ENCODE data around the gene PRKAA2.

Gene PRKAA2

GRCh38 chr1:56713112-56713511 lies 68.0 kb downstream of the PRKAA2 start:
- no peak for DNase-seq (ENCODE audit: low spot score)

DNA sequence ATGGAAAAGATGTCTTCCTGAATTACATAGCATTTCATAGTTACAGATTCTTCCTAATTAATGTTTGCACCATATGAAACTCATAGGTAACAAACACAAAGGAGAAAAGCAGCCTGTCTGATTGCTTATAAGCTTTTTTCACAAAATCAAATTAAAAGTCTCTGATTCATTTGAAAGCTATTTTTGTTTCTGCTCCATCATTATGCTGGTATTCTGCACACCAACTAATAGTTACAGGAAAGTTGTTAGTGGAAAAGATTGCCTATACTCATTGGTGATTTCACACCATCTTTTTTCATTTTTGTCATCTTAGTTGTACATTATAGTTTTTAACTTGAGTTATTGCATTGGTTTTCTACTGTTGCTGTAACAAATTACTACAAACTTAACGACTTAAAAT lies 70.0 kb downstream of the PRKAA2 start:
- DNase-seq (ENCODE audit: low spot score) = no peak

DNA sequence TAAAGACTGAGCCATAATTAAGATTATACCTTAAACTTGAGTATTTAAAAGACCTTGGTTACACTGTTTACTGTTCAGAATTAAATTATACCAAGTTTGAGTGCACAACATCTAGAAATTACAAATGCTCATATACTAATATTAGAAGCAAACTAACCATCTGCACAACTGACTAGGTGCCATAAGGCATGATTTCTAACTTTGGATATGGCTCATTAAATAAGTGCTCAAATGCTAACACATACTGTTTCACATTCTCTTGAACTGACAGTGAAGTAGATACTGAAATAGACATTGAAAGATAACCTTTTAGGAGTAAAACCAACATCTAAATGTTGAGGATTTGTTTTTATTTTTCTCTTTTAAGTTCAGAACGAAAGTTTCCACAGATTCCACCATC lies 74.1 kb downstream of the PRKAA2 start:
- DNase-seq (ENCODE audit: low spot score) = no peak

- no peak for DNase-seq (ENCODE audit: low spot score)
Measured at GRCh38 chr1:56726706-56727105, 81.6 kb downstream of the PRKAA2 start.

GRCh38 chr1:56728964-56729363 lies 83.8 kb downstream of the PRKAA2 start:
- no peak for DNase-seq (ENCODE audit: low spot score)

- no peak for DNase-seq (ENCODE audit: low spot score)
Measured at GRCh38 chr1:56745231-56745630, 100.1 kb downstream of the PRKAA2 start.

- DNase-seq (ENCODE audit: low spot score) = no peak
Measured at GRCh38 chr1:56754708-56755479, 109.8 kb downstream of the PRKAA2 start.

DNA sequence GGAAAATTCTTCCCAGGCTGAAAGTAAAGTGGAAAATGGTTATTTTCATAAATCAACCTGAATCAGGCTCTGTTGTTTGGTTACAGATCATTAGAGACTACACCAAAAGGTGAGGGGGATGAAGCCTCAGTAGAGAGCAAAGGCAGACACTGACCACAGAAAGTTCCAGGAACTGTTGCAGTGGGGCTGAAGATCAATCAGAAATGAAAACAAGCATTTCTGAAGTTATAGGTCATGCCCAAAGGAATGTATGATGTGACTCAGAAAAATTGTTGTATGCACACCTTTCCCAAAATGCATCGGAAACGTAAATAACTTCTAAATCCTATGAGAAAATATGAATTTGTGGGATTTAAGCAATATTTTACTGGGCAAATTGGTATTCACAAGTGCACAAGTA lies 110.8 kb downstream of the PRKAA2 start:
- DNase-seq (ENCODE audit: low spot score) = no peak

GRCh38 chr1:56758135-56758534 lies 113.0 kb downstream of the PRKAA2 start:
- no peak for DNase-seq (ENCODE audit: low spot score)

GRCh38 chr1:56758794-56759193 lies 113.7 kb downstream of the PRKAA2 start:
- no peak for DNase-seq (ENCODE audit: low spot score)
